ENCODE results near the gene CREB3L4.
"Not testable (repeated sequence)": the region's sequence is repeated elsewhere in the genome, so short reads cannot be mapped to it uniquely, and the experiment has no call there.

Gene CREB3L4

DNA sequence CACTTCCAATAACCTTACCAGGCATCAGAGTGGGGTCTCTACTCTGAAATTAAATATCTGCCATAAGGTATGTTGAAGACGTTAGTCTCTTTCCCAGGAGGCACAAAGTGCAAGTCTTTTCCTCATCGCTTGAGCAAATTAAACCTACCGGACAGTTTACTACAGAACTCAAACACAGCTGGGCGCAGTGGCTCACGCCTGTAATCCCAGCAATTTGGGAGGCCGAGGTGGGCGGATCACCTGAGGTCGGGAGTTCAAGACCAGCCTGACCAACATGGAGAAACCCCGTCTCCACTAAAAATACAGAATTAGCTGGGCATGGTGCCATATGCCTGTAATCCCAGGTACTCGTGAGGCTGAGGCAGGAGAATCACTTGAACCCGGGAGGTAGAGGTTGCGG, 11.4 kb downstream of the CREB3L4 start:
- not testable (repeated sequence) for ATAC-seq, H3K9me3 Mint-ChIP-seq, H3K27me3 Mint-ChIP-seq, H3K27ac Mint-ChIP-seq, DNase-seq
- peaks cover 33% of the 10 kb centered on the region for H3K36me3 Mint-ChIP-seq (ENCODE audit: low read depth)
- H3K4me3 Mint-ChIP-seq = peak overlapping the region; percentile 97
- peaks cover 33% of the 10 kb centered on the region for H3K4me1 Mint-ChIP-seq

DNA sequence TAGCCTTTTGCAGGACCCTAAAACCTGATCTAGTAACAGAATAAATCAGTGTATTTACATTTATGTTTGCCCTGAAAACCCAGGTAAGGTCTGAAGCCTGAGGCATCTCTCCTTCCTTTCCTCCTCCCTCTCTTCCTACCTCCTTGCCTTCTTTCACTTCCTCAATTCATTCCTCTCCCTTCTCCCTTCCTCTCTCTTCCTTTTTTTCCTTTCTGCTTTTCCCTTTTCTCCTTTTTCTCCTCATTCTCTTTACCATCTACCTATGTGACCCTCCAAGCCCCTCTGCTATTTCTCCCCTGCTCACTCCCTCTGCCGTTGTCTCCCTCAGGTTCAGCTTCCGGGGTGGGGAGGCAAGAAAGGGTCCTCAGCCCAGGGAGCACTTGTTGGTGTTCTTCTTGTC, 14.0 kb downstream of the CREB3L4 start:
- H3K27ac Mint-ChIP-seq, H3K27me3 Mint-ChIP-seq, H3K9me3 Mint-ChIP-seq, H3K4me3 Mint-ChIP-seq, DNase-seq, ATAC-seq: not testable (repeated sequence)
- H3K4me1 Mint-ChIP-seq = peaks cover 37% of the 10 kb centered on the region
- peaks cover 13% of the 10 kb centered on the region for H3K36me3 Mint-ChIP-seq (ENCODE audit: low read depth)

- Mint-ChIP-seq H3K4me3 (no peak overlapping the region), H3K4me1 (peaks cover 33% of the 10 kb centered on the region), H3K36me3 (ENCODE audit: low read depth) (peaks cover 6% of the 10 kb centered on the region), H3K27ac (peak overlapping the region; percentile 2), H3K9me3 (no peaks in the 10 kb centered on the region), H3K27me3 (no peaks in the 10 kb centered on the region)
- no peak for ATAC-seq
- no peak for DNase-seq
These were observed 16.6 kb downstream of the CREB3L4 start for GRCh38 chr1:153984123-153984894.

DNA sequence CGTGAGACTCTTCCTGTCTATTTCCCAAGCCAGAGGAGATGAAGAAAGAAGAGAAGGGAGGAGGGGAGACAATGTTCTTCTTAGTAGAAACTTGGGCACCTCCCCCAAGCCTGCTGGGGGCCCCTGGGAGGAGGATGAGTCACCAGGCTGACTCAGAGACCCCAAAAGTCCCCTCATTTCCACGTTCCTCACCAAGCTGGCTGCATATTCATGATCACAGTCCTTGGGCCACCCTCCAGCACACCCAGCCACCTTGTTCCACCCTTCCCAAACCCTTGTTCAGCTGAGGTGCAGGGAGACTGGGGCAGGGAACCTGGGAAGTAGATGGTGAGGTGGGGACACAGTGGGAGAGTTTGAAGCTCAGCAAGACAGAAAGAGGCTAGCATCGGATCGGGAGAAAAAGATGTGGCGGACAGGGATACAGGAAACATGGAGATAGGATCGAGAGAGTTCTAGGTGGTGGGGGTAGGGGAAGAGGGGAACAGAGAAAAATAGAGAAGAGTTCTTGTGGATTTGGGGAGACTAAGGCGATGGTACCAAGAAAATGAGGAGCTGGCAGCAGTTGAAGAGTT, 17.7 kb downstream of the CREB3L4 start:
- no peaks in the 10 kb centered on the region for H3K9me3 Mint-ChIP-seq
- ATAC-seq = peak; percentile 78
- DNase-seq = peak; percentile 68
- peak overlapping the region; percentile 92 for H3K27ac Mint-ChIP-seq
- peaks cover 4% of the 10 kb centered on the region for H3K36me3 Mint-ChIP-seq (ENCODE audit: low read depth)
- peaks cover 38% of the 10 kb centered on the region for H3K4me1 Mint-ChIP-seq
- H3K4me3 Mint-ChIP-seq = peak overlapping the region; percentile 88
- no peaks in the 10 kb centered on the region for H3K27me3 Mint-ChIP-seq

DNA sequence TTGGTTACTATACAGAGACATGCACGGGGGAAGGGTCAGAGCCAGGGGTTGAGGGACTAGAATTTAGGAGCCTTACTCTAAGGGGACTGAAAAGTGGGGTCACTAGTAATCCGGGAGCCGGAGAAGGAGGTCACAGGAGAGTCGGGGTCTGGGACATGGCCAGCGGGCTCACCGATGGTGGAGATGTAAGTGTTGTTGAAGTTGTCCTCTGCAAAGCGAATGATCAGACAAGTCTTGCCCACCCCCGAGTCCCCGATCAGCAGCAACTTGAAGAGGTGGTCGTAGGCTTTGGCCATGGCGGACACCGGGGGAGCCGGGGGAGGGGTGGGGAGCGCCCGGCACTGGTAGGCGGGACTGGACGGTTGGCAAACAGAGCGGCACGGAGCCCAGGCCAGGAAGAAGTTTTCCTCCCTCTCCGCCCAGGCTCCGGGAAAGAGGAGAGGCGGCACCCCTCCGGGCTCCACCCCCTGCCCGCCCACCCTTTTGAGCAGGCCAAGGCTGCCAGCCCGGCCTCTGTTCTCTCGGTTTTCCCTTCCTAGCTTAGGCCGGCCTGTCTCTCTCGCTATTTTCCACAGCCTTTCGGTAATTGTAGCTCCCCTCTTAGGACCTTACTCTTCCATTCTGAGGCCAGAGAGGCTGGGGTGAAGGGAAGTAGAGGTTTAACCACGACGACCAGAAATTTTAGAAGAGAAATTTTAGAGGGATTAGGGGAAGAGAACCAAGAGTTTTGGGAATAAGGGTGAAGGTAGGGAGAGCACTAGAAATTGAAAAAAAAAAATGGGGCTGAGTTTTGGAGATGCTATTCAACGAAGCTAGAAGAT, 18.4 kb downstream of the CREB3L4 start, which contains the start of gene RAB13:
TSS of gene RAB13 (minus strand) at position 399 of the 821 bp plus-strand sequence. CDS start at position 296, 103 bp downstream.
- Mint-ChIP-seq H3K4me3 (peak within 1 kb of the TSS; percentile 88), H3K27me3 (no peaks in the 10 kb centered on the region), H3K27ac (peak within 1 kb of the TSS; percentile 92), H3K9me3 (no peaks in the 10 kb centered on the region), H3K4me1 (peaks cover 41% of the 10 kb centered on the region), H3K36me3 (ENCODE audit: low read depth) (peaks cover 11% of the 10 kb centered on the region)
- ATAC-seq (peak; percentile 38), DNase-seq (no peak)

DNA sequence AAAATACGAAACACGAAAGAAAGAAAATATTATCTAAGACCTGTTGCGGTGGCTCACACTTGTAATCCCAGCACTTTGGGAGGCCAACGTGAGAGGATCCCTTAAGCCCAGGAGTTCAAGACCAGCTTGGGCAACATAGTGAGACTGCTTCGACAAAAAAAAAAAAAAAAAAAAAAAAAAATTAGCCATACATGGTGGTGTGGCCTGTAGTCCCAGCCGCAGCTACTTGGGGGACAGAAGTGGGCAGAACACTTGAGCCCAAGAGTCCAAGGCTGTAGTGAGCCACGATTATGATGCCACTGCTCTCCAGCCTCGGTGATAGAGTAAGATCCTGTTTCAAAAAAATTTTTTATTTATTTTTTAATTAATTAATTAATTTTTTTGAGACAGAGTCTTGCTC, 19.9 kb downstream of the CREB3L4 start:
- DNase-seq = no peak
- peak overlapping the region; percentile 90 for H3K27ac Mint-ChIP-seq
- ATAC-seq = no peak
- H3K27me3 Mint-ChIP-seq = no peaks in the 10 kb centered on the region
- no peak overlapping the region for H3K4me3 Mint-ChIP-seq
- H3K36me3 Mint-ChIP-seq (ENCODE audit: low read depth) = peaks cover 26% of the 10 kb centered on the region
- no peaks in the 10 kb centered on the region for H3K9me3 Mint-ChIP-seq
- H3K4me1 Mint-ChIP-seq = peaks cover 56% of the 10 kb centered on the region

GRCh38 chr1:153990468-153991150, 22.9 kb downstream of the CREB3L4 start, which contains the start of gene RPS27:
RPS27 (plus strand) TSS chr1:153990762; CDS start chr1:153990797, 35 bp downstream.
- peak within 1 kb of the TSS; percentile 98 for H3K27ac Mint-ChIP-seq
- H3K36me3 Mint-ChIP-seq (ENCODE audit: low read depth) = peaks cover 45% of the 10 kb centered on the region
- DNase-seq (peak; percentile 80), ATAC-seq (peak; percentile 80)
- no peaks in the 10 kb centered on the region for H3K9me3 Mint-ChIP-seq
- H3K4me1 Mint-ChIP-seq = peaks cover 53% of the 10 kb centered on the region
- peak within 1 kb of the TSS; percentile 97 for H3K4me3 Mint-ChIP-seq
- H3K27me3 Mint-ChIP-seq = no peaks in the 10 kb centered on the region

DNA sequence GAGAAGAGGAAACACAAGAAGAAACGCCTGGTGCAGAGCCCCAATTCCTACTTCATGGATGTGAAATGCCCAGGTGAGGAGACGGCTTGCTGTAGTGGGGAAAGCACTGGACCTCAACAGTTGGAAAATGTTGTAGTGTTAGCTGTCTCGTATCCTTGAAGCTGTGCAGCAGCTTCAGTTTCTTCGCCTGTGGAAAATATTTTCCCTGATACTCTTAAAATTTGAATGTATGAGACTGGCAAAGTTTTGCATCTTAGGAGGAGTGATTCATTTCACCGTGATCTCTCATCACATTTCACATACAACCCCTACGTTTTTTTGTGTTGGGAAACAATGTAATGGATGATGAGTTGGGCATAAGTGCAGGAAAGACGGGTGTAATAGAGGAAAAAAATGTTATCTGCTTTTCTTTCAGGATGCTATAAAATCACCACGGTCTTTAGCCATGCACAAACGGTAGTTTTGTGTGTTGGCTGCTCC, 23.5 kb downstream of the CREB3L4 start:
- ATAC-seq = no peak
- peaks cover 49% of the 10 kb centered on the region for H3K4me1 Mint-ChIP-seq

GRCh38 chr1:153991806-153992205, 24.1 kb downstream of the CREB3L4 start:
- H3K9me3 Mint-ChIP-seq = no peaks in the 10 kb centered on the region
- DNase-seq (no peak), ATAC-seq (no peak)
- H3K27ac Mint-ChIP-seq = peak overlapping the region; percentile 98
- no peaks in the 10 kb centered on the region for H3K27me3 Mint-ChIP-seq
- H3K36me3 Mint-ChIP-seq (ENCODE audit: low read depth) = peaks cover 47% of the 10 kb centered on the region
- peaks cover 44% of the 10 kb centered on the region for H3K4me1 Mint-ChIP-seq
- H3K4me3 Mint-ChIP-seq = peak overlapping the region; percentile 97

More for the DNA sequence above, 23.5 kb downstream of the CREB3L4 start:
- Mint-ChIP-seq H3K9me3 (no peaks in the 10 kb centered on the region), H3K27ac (peak overlapping the region; percentile 98), H3K27me3 (no peaks in the 10 kb centered on the region), H3K4me3 (peak overlapping the region; percentile 97), H3K36me3 (ENCODE audit: low read depth) (peaks cover 47% of the 10 kb centered on the region)
- no peak for DNase-seq

DNA sequence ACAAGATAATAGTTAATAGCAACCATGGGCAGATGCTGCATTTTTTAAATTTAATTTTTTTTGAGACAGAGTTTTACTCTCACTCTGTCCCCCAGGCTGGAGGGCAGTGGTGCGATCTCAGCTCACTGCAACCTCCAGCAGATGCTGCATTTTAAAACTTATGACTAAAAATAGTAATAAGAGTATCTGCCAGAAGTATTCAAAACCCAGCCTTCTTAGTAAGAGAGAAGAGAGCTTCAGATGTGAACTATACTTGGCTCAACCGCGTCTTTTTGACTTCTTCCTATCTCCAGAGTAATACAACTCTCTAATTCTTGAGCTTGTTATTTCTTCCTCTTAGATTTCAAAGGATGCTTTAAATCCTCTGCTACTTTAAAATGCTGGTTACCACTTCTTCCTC, 27.5 kb downstream of the CREB3L4 start:
- Mint-ChIP-seq H3K27ac (peak overlapping the region; percentile 20), H3K4me1 (peaks cover 31% of the 10 kb centered on the region), H3K4me3 (no peak overlapping the region), H3K36me3 (ENCODE audit: low read depth) (peaks cover 47% of the 10 kb centered on the region), H3K9me3 (no peaks in the 10 kb centered on the region), H3K27me3 (no peaks in the 10 kb centered on the region)
- ATAC-seq (no peak), DNase-seq (no peak)

DNA sequence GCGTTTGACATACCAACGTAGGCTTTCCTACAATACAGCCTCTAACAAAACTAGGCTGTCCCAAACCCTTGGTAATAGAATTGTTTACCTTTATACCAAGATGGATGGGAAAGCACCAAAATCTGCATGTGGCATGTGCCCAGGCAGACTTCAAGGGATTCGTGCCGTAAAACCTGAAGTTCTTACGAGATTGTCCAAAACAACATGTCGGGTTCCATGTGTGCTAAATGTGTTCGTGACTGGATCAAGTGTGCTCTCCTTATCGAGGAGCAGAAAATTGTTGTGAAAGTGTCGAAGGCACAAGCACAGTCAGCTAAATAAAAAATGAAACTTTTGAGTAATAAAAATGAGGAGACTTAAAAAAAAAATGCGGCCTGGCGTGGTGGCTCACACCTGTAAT, 27.9 kb downstream of the CREB3L4 start:
- peaks cover 45% of the 10 kb centered on the region for H3K36me3 Mint-ChIP-seq (ENCODE audit: low read depth)

GRCh38 chr1:153996882-153997281, 29.2 kb downstream of the CREB3L4 start:
- not testable (repeated sequence) for DNase-seq, ATAC-seq, H3K4me3 Mint-ChIP-seq, H3K27ac Mint-ChIP-seq, H3K9me3 Mint-ChIP-seq, H3K27me3 Mint-ChIP-seq
- H3K36me3 Mint-ChIP-seq (ENCODE audit: low read depth) = peaks cover 32% of the 10 kb centered on the region
- H3K4me1 Mint-ChIP-seq = peaks cover 19% of the 10 kb centered on the region

More for the DNA sequence above, 27.9 kb downstream of the CREB3L4 start:
- Mint-ChIP-seq H3K4me3 (no peak overlapping the region), H3K27me3 (no peaks in the 10 kb centered on the region), H3K9me3 (no peaks in the 10 kb centered on the region), H3K4me1 (peaks cover 27% of the 10 kb centered on the region), H3K27ac (peak overlapping the region; percentile 20)
- no peak for ATAC-seq
- DNase-seq = no peak

DNA sequence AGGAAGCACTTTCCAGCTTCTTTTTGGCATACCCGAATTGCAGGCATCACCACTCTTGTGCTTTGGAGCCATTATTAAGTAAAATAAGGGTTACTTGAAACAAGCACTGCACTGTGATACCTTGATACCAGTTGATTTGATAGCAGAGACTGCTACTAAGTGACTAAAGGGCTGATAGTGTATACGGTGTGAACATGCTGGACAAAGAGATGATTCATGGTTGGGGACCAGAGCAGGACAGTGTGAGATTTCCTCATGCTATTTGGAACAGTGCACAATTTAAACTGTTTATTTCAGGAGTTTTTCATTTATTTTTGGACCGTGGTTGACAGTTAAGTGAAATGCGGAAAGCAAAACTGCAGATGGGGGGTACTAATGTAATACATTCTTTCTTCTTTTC, 32.7 kb downstream of the CREB3L4 start:
- no peak overlapping the region for H3K4me3 Mint-ChIP-seq
- no peaks in the 10 kb centered on the region for H3K9me3 Mint-ChIP-seq
- H3K4me1 Mint-ChIP-seq = no peaks in the 10 kb centered on the region
- DNase-seq = no peak
- no peaks in the 10 kb centered on the region for H3K27me3 Mint-ChIP-seq
- peaks cover 4% of the 10 kb centered on the region for H3K36me3 Mint-ChIP-seq (ENCODE audit: low read depth)
- H3K27ac Mint-ChIP-seq = no peak overlapping the region
- no peak for ATAC-seq

- H3K4me3 Mint-ChIP-seq = no peak overlapping the region
- ATAC-seq = peak; percentile 36
- no peaks in the 10 kb centered on the region for H3K36me3 Mint-ChIP-seq (ENCODE audit: low read depth)
- no peaks in the 10 kb centered on the region for H3K27me3 Mint-ChIP-seq
- H3K27ac Mint-ChIP-seq = no peak overlapping the region
- no peak for DNase-seq
- H3K9me3 Mint-ChIP-seq = no peaks in the 10 kb centered on the region
- no peaks in the 10 kb centered on the region for H3K4me1 Mint-ChIP-seq
These were observed 38.4 kb downstream of the CREB3L4 start for GRCh38 chr1:154006136-154006535.
